HG02840 (cell line): Measurements from ENCODE around the gene NOL4L.

Source experiments
- ATAC-seq: cut with Tn5 transposase; IDR thresholded peaks from one replicate; pipeline ENCODE4 v1.9.1; 2021; ENCODE audit warnings: mild to moderate bottlenecking, moderate library complexity, moderate number of reproducible peaks; ENCODE audit not compliant: unreplicated experiment, low FRiP score

NOL4L gene

DNA sequence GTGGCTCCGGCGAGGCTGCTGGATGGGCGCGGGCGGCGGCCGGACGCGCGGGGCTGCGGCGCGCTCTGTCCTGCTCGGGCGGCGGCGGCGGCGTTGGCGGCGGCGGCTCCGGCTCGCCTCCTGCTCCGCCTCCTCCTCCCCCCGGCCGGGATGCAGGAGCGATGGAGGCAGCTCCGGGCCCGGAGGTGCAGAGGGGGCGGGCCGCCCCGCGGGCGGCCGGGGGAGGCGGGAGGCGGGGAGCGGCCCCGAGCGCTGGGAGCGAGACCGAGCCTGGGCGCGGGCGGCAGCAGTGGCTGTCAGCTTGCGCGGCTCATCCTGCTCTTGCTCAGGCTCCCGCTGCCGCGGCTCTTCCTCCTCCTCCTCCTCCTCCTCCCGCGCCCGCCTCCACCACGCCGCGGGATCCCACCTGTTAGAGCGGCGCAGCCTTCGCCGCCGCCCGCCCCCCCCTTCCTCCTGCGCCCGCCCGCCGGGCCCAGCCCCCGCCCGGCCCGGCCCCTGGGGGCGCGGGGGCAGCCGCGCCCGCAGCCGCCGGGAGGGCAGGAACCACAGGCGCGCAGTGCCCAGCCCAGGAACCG lies at the start of gene NOL4L:
Gene NOL4L, minus strand, starts transcription at position 323 of the 575 bp plus-strand sequence. CDS start 443 bp downstream, outside the sequence.
- ATAC-seq = no peak

GRCh38 chr20:32634041-32634805 lies 49.1 kb upstream of the NOL4L start:
- no peak for ATAC-seq

DNA sequence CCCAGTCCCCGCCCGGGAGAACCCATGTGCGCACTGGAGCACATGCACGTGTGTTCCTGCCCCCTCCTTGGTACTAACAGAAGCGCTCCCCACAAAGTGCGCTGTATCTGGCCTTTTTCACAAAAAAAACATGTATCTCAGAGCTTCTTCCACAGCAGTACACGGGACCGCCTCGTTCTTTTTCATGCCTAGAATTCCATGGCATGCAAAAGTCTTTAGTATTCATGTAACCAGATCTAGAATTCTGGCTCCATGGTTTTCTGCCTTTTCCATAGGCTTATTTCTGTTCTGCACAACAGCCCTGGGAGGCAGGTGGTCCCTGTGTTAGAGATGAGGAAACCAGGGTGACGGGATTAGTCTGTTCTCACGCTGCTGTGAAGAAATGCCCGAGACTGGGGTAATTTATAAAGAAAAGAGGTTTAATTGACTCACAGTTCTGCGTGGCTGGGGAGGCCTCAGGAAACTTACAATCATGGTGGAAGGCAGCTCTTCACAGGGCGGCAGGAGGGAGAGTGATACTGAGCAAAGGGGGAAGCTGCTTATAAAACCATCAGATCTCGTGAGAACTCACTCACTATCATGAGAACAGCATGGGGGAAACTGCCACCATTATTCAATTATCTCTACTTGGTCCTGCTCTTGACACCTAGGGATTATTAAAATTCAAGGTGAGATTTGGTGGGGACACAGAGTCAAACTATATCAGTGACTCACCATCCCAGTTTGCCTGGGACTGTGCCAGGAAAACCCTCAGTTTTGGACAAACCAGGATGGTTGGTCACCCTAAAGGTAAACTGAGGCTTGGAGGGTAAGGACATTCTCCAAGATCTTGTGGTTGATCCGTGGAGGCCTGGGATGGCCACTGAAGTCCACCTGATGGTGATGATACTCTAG lies 47.6 kb upstream of the NOL4L start:
- ATAC-seq = no peak

DNA sequence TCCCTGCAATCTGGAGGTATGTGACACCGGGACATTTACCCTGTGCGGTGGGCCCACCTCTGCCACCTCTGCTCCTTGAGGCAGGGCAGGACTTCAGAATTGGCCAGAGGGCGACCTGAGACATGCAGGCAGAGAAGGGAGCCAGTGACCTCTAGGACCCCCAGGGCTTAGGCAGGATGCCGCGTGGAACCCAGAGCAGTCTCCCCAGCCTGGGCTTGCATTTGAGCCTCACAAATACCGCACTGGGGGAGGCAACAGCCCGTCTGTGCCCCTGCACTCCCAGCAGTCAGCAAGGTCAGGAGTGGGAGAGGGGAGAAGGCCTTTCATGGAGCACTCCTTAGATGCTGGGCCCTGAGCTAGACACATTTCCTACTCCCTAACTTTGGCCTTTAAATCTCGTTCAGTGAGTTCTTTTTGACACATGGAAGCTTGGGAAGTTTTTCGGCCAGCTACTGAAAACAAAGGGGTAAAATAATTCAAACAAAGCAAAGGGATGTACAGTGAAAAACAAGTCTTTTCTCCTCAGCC lies 46.9 kb upstream of the NOL4L start:
- ATAC-seq = no peak

- ATAC-seq = no peak
Measured at GRCh38 chr20:32629813-32630212, 44.7 kb upstream of the NOL4L start.

GRCh38 chr20:32628960-32629530 lies 43.9 kb upstream of the NOL4L start:
- no peak for ATAC-seq

- ATAC-seq = no peak
Measured at GRCh38 chr20:32626859-32627636, 41.9 kb upstream of the NOL4L start.

DNA sequence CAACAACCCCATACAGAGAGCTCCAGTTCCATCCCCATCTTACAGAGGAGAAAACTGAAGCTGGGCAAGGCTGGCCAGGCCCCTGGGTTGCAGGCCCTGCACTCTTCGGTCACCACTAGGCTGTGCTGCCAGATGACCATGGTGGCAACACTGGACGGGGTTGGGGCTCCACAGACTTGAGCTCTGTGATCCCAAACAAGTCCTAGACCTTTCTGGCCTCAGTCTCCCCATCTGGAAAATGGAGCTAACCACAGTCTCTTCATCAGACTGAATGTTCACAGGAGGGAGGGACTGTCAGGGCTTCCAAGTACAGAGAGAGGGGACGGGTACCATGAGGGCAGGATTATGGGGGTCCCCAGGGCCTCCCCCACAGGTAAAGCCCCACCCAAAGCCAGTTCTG lies 41.3 kb upstream of the NOL4L start:
- no peak for ATAC-seq

- no peak for ATAC-seq
Measured at GRCh38 chr20:32625996-32626395, 40.9 kb upstream of the NOL4L start.

GRCh38 chr20:32624687-32625345 lies 39.7 kb upstream of the NOL4L start:
- no peak for ATAC-seq

- no peak for ATAC-seq
Measured at GRCh38 chr20:32623667-32624157, 38.6 kb upstream of the NOL4L start.

- no peak for ATAC-seq
Measured at GRCh38 chr20:32622585-32623468, 37.7 kb upstream of the NOL4L start.

DNA sequence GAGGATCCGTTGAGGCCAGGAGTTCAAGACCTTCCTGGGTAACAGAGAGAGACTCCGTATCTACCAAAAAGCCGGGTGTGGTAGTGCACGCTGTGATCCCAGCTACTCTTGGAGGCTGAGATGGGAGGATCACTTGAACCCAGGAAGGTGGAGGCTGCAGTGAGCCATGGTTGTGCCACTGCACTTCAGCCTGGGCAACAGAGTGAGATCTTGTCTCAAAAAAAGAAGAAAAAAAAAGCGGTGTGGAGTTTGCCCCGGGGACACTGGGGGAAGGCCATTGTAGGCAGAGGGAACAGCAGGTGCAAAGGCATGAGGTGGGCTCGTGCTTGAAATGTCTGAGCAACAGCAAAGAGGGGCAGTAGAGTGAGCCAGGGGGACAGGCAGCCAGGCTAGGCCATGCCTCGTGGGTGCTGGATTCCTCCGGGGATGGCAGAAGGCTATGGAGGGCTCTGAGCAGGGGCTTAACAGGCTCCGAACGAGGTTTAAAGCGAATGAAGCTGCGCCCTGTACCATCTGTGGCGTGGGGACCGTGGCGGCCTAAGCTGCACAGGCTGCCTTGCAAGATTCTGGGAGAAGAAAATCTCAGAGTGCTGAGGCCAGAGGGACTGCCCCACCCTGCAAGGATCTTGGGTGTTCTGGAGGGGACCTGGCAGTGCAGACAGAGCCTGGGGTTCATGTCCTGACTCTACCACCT lies 36.9 kb upstream of the NOL4L start:
- ATAC-seq = no peak

GRCh38 chr20:32621071-32621890 lies 36.1 kb upstream of the NOL4L start:
- ATAC-seq = no peak

DNA sequence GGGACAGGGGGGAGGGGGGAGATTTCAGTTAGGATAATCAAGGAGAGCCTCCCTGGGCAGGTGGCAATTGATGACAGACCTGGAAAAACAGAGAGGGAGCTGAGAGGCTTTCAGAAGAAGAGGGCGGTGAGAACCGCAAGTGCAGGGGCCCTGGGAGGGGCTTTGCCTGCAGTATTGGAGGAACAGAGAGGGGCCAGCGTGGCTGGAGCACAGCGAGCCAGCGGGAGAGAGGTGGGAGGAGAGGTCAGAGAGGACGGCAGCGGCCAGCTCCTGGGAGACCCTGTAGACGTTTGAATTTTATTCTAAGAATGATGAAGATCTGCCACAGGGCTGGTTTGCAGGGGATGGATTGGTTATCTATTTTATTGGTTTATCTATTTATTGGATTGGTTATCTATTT lies 34.5 kb upstream of the NOL4L start:
- ATAC-seq = no peak

DNA sequence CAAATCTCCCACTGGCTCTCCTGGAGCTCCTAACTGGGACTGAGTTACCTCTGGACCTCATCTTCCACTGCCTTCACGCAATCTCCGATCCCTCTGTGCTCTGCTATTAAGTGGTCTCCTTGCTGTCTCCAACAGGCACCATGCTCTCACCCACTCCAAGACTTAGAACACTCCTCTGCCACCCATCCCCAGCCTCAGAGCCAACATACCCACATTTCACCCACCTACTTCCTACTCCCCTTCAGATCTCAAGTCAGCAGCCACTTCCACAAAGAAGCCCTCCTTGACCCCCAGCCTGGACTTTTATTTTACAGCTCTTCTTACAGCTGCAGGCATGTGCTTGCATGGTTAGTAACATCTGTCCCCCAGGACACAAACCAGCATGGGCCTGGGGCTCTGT lies 29.6 kb upstream of the NOL4L start:
- ATAC-seq = no peak

GRCh38 chr20:32614303-32614702 lies 29.2 kb upstream of the NOL4L start:
- ATAC-seq = no peak
